Fibroblast of lung (primary cell): ENCODE data around the gene SLC35A2. TPM values are rescaled to one million over a fixed set of nuclear protein-coding genes. Genes with fewer than 3 reads are reported as not detected.

Experiments
- DNase-seq, 2 donors: peaks; one replicate each; pipeline versions ENCODE4 v3.0.0 to v3.0.0-alpha.2; 2010; ENCODE audit warnings: low read depth in 2 of 2
- H2AFZ ChIP-seq: 2 replicates; pipeline ENCODE4 v1.5.1; 2012; ENCODE audit warnings: low read length, control low read depth, inconsistent platforms
- H3K27ac ChIP-seq: 2 replicates; pipeline ENCODE4 v1.5.1; 2011; ENCODE audit warnings: low read length, control low read depth; ENCODE audit not compliant: insufficient read depth
- H3K27me3 ChIP-seq: 2 replicates; pipeline ENCODE4 v1.5.1; 2011; ENCODE audit warnings: mild to moderate bottlenecking, low read length; ENCODE audit not compliant: control insufficient read depth, insufficient read depth
- H3K36me3 ChIP-seq: 2 replicates; pipeline ENCODE4 v1.5.1; 2011; ENCODE audit warnings: low read length; ENCODE audit not compliant: control insufficient read depth, insufficient read depth
- H3K4me1 ChIP-seq: 2 replicates; pipeline ENCODE4 v1.5.1; 2011; ENCODE audit warnings: low read length; ENCODE audit not compliant: control insufficient read depth, insufficient read depth; ENCODE audit errors: extremely low read depth
- H3K4me2 ChIP-seq: 2 replicates; pipeline ENCODE4 v1.5.1; 2011; ENCODE audit warnings: low read length, control low read depth; ENCODE audit not compliant: insufficient read depth; ENCODE audit errors: extremely low read depth
- H3K4me3 ChIP-seq, 4 experiments: fragments of 200-600 bp in 1 of 4; sonication (generic) in 1 of 4; replicated peaks in 1 of 4; 2 replicates each; pipeline ENCODE4 v1.5.1; 2011 to 2016; ENCODE audit warnings: low read length in 4 of 4, low read depth in 3 of 4, mild to moderate bottlenecking in 3 of 4, control low read depth in 2 of 4, inconsistent platforms in 1 of 4, mixed read lengths in 1 of 4; ENCODE audit not compliant: insufficient read depth in 1 of 4; ENCODE audit errors: control extremely low read depth in 1 of 4
- H3K79me2 ChIP-seq: 2 replicates; pipeline ENCODE4 v1.5.1; 2012; ENCODE audit warnings: mild to moderate bottlenecking, low read length, inconsistent platforms; ENCODE audit not compliant: control insufficient read depth, insufficient read depth
- H3K9ac ChIP-seq: 2 replicates; pipeline ENCODE4 v1.5.1; 2011; ENCODE audit warnings: mild to moderate bottlenecking, low read length, control low read depth; ENCODE audit not compliant: insufficient read depth
- H3K9me3 ChIP-seq: 2 replicates; pipeline ENCODE4 v1.5.1; 2012; ENCODE audit warnings: low read depth, low read length; ENCODE audit not compliant: control insufficient read depth, insufficient read depth
- H4K20me1 ChIP-seq: 2 replicates; pipeline ENCODE4 v1.5.1; 2011; ENCODE audit warnings: low read length; ENCODE audit not compliant: control insufficient read depth, insufficient read depth; ENCODE audit errors: extremely low read depth
- CTCF ChIP-seq, 2 donors: IDR thresholded peaks in 1 of 2; conservative IDR thresholded peaks in 1 of 2; 1 replicate in 1 of 2; 2 replicates in 1 of 2; pipeline ENCODE4 v1.5.1; 2011 to 2012; ENCODE audit warnings: low read length in 2 of 2, control low read depth in 1 of 2, inconsistent platforms in 1 of 2, low read depth in 1 of 2, mild to moderate bottlenecking in 1 of 2
- EZH2 ChIP-seq: IDR thresholded peaks from 2 replicates; pipeline ENCODE4 v1.5.1; 2012; ENCODE audit warnings: low read length, control low read depth, mild to moderate bottlenecking; ENCODE audit errors: missing control alignments
- polyA plus RNA-seq, 2 donors: library from polyadenylated mRNA; depleted of rRNA in 1 of 2; stranded (reverse) in 1 of 2; unstranded in 1 of 2; fragments of >200 nt; gene quantifications; 2 replicates each; pipeline ENCODE4 v1.2.1, GENCODE V29; 2011 to 2012; ENCODE audit warnings: missing spikeins in 1 of 2
- total RNA-seq: library from RNA; depleted of rRNA; stranded (reverse); fragments of >200 nt; gene quantifications from 2 replicates; pipeline ENCODE4 v1.2.1, GENCODE V29; 2014

The SLC35A2 gene
- total and polyA plus RNA-seq, 2 donors (not counting 1 experiment from before 2014, with no cell fraction given) = 9.6 to 41.2 TPM

- Histone ChIP-seq H3K4me1 (peaks cover 5% of the 10 kb centered on the region), H3K27ac (peak overlapping the region; percentile 99), H3K9ac (peak overlapping the region; percentile 85), H3K27me3 (no peaks in the 10 kb centered on the region), H3K4me2 (peak overlapping the region; percentile 35), H3K79me2 (peaks cover 33% of the 10 kb centered on the region), H3K4me3 (peak overlapping the region; percentile 57 to 81 (median 71)), H4K20me1 (no peaks in the 10 kb centered on the region), H3K9me3 (no peaks in the 10 kb centered on the region), H3K36me3 (no peaks in the 10 kb centered on the region), H2AFZ (peak overlapping the region; percentile 65)
- TF ChIP-seq CTCF (conservative IDR thresholded peaks at IDR 0.05 in 1 of 2, IDR thresholded peaks at IDR 0.05 in 1 of 2; ENCODE audit: low read depth in 1 of 2, low read length in 2 of 2) (no peak), EZH2 (no peak)
- peak; percentile 97 to 98 for DNase-seq
Measured at GRCh38 chrX:48957827-48958634, 46.6 kb upstream of the SLC35A2 start.

- Histone ChIP-seq H3K9me3 (no peaks in the 10 kb centered on the region), H3K79me2 (peaks cover 37% of the 10 kb centered on the region), H3K27me3 (no peaks in the 10 kb centered on the region), H4K20me1 (no peaks in the 10 kb centered on the region), H3K27ac (peak within 1 kb of the TSS; percentile 99), H3K4me1 (peaks cover 5% of the 10 kb centered on the region), H3K36me3 (no peaks in the 10 kb centered on the region), H3K4me2 (peak within 1 kb of the TSS; percentile 80), H2AFZ (peak within 1 kb of the TSS; percentile 65), H3K9ac (peak within 1 kb of the TSS; percentile 85), H3K4me3 (peak within 1 kb of the TSS; percentile 57 to 81 (median 71))
- DNase-seq = no peak
- TF ChIP-seq EZH2 (no peak), CTCF (conservative IDR thresholded peaks at IDR 0.05 in 1 of 2, IDR thresholded peaks at IDR 0.05 in 1 of 2; ENCODE audit: low read depth in 1 of 2, low read length in 2 of 2) (no peak)
Measured at GRCh38 chrX:48957477-48957826, 46.0 kb upstream of the SLC35A2 start, which contains the start of gene OTUD5. Gene OTUD5 (minus strand): TSS chrX:48957607. CDS start chrX:48957570, 37 bp downstream.

- Histone ChIP-seq H3K36me3 (no peaks in the 10 kb centered on the region), H3K4me1 (peaks cover 5% of the 10 kb centered on the region), H4K20me1 (no peaks in the 10 kb centered on the region), H3K4me3 (peak overlapping the region; percentile 52 to 78 (median 71)), H3K9me3 (no peaks in the 10 kb centered on the region), H3K27me3 (no peaks in the 10 kb centered on the region), H3K79me2 (peaks cover 37% of the 10 kb centered on the region), H3K4me2 (peak overlapping the region; percentile 80), H3K9ac (peak overlapping the region; percentile 85), H3K27ac (peak overlapping the region; percentile 69), H2AFZ (no peak overlapping the region)
- TF ChIP-seq EZH2 (no peak), CTCF (conservative IDR thresholded peaks at IDR 0.05 in 1 of 2, IDR thresholded peaks at IDR 0.05 in 1 of 2; ENCODE audit: low read depth in 1 of 2, low read length in 2 of 2) (no peak)
- no peak for DNase-seq
Measured at GRCh38 chrX:48956728-48957414, 45.4 kb upstream of the SLC35A2 start.
